ENCODE data around the gene MMP24. TPM values are rescaled to one million over a fixed set of nuclear protein-coding genes. Genes with fewer than 3 reads are reported as not detected.

Gene MMP24
- total RNA-seq, 4 donors from 2014 or later: 0.51 to 2.6 (median 2.0) TPM

DNA sequence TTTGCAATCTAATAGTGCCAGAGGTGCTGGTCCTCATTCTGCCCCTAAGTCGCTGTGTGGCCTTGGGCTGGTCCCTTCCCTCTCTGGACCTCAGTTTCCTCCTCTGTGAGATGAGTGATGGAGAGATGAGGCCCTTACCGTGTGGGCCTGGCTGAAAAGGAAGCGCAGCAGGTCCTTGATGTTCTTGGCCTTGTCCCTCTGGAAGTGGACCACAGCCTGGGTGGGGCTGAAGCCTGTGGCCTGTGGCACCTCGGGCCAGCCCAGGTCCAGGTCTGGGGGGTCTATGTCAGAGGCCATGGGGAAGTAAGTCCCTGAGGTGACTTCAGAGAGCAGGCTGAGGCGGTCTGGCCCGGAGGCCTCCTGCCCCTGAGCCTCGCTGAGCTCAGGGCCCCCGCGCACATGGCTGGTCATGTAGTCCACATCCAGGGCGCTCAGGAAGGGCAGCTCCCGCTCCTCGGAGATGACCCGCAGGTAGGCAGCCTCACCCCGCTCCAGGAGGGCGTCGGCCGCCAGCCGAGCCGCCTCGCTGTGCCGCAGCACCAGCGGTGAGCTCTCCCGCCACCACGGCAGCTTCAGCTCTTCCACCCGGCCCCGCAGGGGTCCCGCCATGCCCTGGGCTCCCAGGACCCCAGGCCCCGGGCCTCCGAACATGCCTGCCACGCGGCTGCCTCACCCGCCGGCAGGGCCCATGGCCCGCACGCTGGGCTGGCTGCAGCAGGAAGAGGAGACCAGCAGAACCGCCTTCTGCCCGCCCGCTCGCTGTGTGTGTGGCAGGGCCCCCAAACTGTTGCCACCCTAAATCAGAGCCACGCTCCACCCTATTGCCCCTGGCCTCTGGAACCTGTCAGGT lies 65.4 kb downstream of the MMP24 start, which contains the start of gene FAM83C:
TSS of gene FAM83C (minus strand) at position 772 of the 850 bp plus-strand sequence. CDS start at position 651, 121 bp downstream.
- no peaks in the 10 kb centered on the region for H3K9me3 ChIP-seq
- intact Hi-C loops (cut with DNase I; ENCODE audit: low total_unique reads): no loop called here
- no peaks in the 10 kb centered on the region for H3K4me1 ChIP-seq
- no peak for TF ChIP-seq POLR2A (IDR thresholded peaks at IDR 0.05)
- TF ChIP-seq, protein P1, sequence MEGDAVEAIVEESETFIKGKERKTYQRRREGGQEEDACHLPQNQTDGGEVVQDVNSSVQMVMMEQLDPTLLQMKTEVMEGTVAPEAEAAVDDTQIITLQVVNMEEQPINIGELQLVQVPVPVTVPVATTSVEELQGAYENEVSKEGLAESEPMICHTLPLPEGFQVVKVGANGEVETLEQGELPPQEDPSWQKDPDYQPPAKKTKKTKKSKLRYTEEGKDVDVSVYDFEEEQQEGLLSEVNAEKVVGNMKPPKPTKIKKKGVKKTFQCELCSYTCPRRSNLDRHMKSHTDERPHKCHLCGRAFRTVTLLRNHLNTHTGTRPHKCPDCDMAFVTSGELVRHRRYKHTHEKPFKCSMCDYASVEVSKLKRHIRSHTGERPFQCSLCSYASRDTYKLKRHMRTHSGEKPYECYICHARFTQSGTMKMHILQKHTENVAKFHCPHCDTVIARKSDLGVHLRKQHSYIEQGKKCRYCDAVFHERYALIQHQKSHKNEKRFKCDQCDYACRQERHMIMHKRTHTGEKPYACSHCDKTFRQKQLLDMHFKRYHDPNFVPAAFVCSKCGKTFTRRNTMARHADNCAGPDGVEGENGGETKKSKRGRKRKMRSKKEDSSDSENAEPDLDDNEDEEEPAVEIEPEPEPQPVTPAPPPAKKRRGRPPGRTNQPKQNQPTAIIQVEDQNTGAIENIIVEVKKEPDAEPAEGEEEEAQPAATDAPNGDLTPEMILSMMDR (IDR thresholded peaks at IDR 0.05): no peak
- no peaks in the 10 kb centered on the region for H3K27me3 ChIP-seq
- no peaks in the 10 kb centered on the region for H3K36me3 ChIP-seq
- H3K4me3 ChIP-seq: no peak within 1 kb of the TSS
- no peak for DNase-seq
- no peak within 1 kb of the TSS for H3K27ac ChIP-seq

DNA sequence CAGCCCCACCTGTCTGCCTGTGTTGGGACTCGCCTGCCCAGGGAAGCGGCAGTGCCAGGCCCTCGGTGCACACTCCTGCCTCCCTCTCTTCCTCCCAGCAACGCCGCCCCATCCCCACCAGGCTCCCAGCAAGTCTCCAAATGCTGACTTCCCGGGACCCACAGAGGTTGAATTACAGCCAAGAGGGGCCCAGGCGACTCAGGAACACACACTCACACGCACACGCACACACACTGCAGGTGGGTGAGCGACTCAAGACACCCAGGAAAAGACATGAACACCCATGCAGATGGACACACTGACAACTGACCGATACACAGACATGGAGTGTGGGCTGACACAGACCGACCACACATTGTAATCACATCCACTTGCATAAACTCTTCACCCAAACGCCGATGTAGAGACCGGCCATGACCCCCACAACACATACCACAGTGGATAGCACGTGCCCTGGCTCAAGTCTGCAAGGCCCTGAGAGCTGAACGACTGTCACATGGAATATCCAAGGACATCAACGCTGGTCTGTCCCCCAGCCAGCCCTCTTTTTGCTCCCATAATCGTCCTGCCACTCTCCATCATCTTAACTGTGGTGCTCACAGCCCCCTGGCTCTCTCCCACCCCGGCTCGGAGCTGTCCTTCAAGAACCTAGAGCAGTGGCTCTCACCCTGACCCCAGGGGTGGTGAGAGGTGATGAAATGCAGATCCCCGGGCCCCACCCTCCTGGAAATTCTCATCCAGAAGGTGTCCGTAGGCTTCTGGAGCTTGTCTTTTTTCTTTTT lies 66.2 kb downstream of the MMP24 start:
- Histone ChIP-seq H3K27me3 (no peaks in the 10 kb centered on the region), H3K9me3 (no peaks in the 10 kb centered on the region), H3K4me3 (no peak overlapping the region), H3K36me3 (no peaks in the 10 kb centered on the region), H3K27ac (no peak overlapping the region), H3K4me1 (no peaks in the 10 kb centered on the region)
- TF ChIP-seq, protein P1 (IDR thresholded peaks at IDR 0.05): no peak
- no peak for TF ChIP-seq POLR2A (IDR thresholded peaks at IDR 0.05)
- intact Hi-C loops (cut with DNase I; ENCODE audit: low total_unique reads): no loop called here
- no peak for DNase-seq

DNA sequence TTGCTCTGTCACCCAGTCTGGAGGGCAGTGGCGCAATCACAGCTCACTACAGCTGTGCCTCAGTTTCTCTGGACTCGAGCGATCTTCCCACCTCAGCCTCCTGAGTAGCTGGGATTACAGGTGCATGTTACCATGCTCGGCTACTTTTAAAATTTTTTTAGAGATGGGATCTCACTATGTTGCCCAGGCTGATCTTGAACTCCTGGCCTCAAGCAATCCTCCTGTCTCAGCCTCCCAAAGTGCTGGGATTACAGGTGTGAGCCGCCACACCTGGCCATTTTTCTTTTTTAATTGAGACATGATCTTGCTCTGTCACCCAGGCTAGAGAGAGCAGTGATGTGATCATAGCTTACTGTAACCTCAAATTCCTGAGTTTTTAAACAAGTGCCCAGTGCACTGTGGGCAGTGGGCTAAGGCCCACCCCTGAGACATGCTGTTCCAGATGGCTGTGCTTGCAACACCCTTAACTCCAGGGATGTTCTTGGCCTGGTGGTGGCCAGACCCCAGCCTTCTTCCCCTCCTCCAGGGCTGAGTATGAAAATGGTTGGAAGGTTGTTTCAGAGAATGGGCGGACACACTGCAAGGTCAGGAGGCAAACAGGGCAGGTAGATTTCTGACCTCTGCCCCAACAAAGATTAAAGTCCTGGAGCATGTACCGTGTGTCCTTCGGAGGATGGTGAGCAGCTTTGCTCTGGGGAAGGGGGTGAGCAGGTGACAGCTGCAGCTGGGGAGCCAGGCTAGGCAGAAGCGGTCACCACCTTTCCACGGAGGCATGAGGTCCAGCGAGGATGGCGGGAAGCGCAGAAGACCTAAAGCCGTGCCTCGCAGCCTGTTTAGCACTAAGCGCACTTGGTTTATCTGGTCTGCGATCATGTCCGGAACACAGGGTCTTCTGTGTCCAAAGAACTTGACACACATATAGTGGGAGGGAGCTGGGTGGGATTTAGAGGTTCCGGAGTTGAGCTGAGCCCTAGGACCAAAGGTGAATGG lies 67.1 kb downstream of the MMP24 start:
- intact Hi-C loops (cut with DNase I; ENCODE audit: low total_unique reads): no loop called here
- Histone ChIP-seq H3K36me3 (no peaks in the 10 kb centered on the region), H3K27me3 (no peaks in the 10 kb centered on the region), H3K4me3 (no peak overlapping the region), H3K27ac (no peak overlapping the region), H3K4me1 (no peaks in the 10 kb centered on the region), H3K9me3 (no peaks in the 10 kb centered on the region)
- no peak for DNase-seq
- no peak for TF ChIP-seq POLR2A (IDR thresholded peaks at IDR 0.05)

DNA sequence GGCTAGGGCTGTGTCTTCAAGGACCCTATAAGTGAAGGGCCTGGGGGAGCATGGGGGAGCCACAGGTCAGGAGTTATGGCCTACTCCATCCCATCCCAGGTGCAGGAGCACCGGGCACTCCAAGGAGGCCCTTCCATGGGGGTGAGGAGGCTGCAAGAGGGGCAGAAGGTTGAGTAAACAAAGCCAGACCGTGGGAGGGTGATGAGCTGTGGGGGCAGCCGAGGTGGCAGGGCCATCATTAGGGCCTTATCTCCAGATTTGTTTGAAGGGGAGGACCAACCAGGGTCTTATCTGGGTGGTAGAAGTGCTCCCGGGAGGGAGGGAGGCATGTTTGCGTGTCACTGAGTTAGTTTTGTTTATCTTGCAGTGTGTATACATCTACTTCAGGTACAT lies 67.8 kb downstream of the MMP24 start:
- Histone ChIP-seq H3K27ac (no peak overlapping the region), H3K9me3 (no peaks in the 10 kb centered on the region), H3K4me1 (no peaks in the 10 kb centered on the region), H3K27me3 (no peaks in the 10 kb centered on the region), H3K4me3 (no peak overlapping the region), H3K36me3 (no peaks in the 10 kb centered on the region)
- no peak for TF ChIP-seq POLR2A (IDR thresholded peaks at IDR 0.05)
- TF ChIP-seq, protein P1 (IDR thresholded peaks at IDR 0.05): no peak
- DNase-seq: no peak
- intact Hi-C loops (cut with DNase I; ENCODE audit: low total_unique reads): no loop called here

DNA sequence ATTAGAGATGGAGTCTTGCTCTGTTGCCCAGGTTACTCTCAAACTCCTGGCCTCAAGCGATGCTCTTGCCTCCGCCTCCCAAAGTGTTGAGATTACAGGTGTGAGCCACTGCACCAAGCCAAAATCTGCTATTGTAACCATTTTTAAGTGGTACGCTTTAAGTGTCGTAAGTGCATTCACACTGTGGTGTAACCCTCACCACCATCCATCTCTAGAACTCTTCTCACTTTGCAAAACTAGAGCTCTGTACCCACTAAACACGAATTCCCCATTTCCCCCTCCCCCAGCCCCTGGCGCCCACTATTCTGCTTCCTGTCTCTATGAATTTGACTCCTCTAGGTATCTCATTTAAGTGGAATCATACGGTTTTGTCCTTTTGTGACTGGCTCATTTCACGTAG lies 68.6 kb downstream of the MMP24 start:
- Histone ChIP-seq H3K27ac (no peak overlapping the region), H3K9me3 (no peaks in the 10 kb centered on the region), H3K36me3 (no peaks in the 10 kb centered on the region), H3K4me1 (no peaks in the 10 kb centered on the region), H3K27me3 (no peaks in the 10 kb centered on the region), H3K4me3 (no peak overlapping the region)
- DNase-seq: no peak
- TF ChIP-seq, protein P1 (IDR thresholded peaks at IDR 0.05): no peak
- TF ChIP-seq POLR2A (IDR thresholded peaks at IDR 0.05): no peak
- intact Hi-C loops (cut with DNase I; ENCODE audit: low total_unique reads): no loop called here

Measured in uterus (tissue), 4 donors.